ENCODE results near the gene RAP2A.

GRCh38 chr13:97495678-97496077 is 61.7 kb downstream of the RAP2A start:
- TF ChIP-seq CTBP1 (IDR thresholded peaks at IDR 0.05; ENCODE audit: borderline replicate concordance) (no peak), SP1 (IDR thresholded peaks at IDR 0.05) (no peak), FOXM1 (IDR thresholded peaks at IDR 0.05; ENCODE audit: borderline replicate concordance) (no peak), SUZ12 (IDR thresholded peaks at IDR 0.05) (no peak)
